Left lung (tissue), 10 donors: ENCODE data around the gene PRDM8. TPM values are rescaled to one million over a fixed set of nuclear protein-coding genes. Genes with fewer than 3 reads are reported as not detected.
"Not testable (repeated sequence)": the region's sequence is repeated elsewhere in the genome, so short reads cannot be mapped to it uniquely, and the experiment has no call there.

Experiments used
- ATAC-seq: fragments of 200-7000 bp; cut with Tn5 transposase; one replicate; pipeline ENCODE4 v1.9.1; 2020; ENCODE audit warnings: moderate library complexity
- DNase-seq, 4 donors: peaks; one replicate each; pipeline ENCODE4 v3.0.0-alpha.2; 2013 to 2020
- H3K27ac ChIP-seq, 2 donors: fragments of 200-600 bp; sonication (generic) in 1 of 2; one replicate each; pipeline versions ENCODE4 v1.5.0 to v1.8.0; 2020 to 2021
- H3K27me3 ChIP-seq, 2 donors: fragments of 200-600 bp; sonication (generic) in 1 of 2; one replicate each; pipeline versions ENCODE4 v1.5.0 to v1.8.0; 2020 to 2021
- H3K36me3 ChIP-seq, 2 donors: fragments of 200-600 bp; sonication (generic) in 1 of 2; one replicate each; pipeline versions ENCODE4 v1.5.0 to v1.8.0; 2020 to 2021
- H3K4me1 ChIP-seq, 2 donors: fragments of 200-600 bp; one replicate each; pipeline ENCODE4 v1.8.0; 2021
- H3K4me3 ChIP-seq, 2 donors: fragments of 200-600 bp; sonication (generic) in 1 of 2; one replicate each; pipeline versions ENCODE4 v1.5.0 to v1.8.0; 2020 to 2021; ENCODE audit warnings: mild to moderate bottlenecking in 1 of 2
- H3K9me3 ChIP-seq, 2 donors: fragments of 200-600 bp; sonication (generic) in 1 of 2; one replicate each; pipeline versions ENCODE4 v1.5.0 to v1.8.0; 2020 to 2021
- CTCF ChIP-seq, 2 donors: fragments of 200-600 bp; sonication (generic) in 1 of 2; IDR thresholded peaks; one replicate each; pipeline versions ENCODE4 v1.5.0 to v1.8.0; 2021; ENCODE audit warnings: antibody characterized with exemption in 2 of 2
- intact Hi-C, 2 donors: fragments of 100-400 bp; cut with DNase I; formaldehyde crosslinking; loops; one replicate each; pipeline versions ENCODE4 v1.11.2 to v1.14.2; 2022
- polyA plus RNA-seq, 6 donors: library from polyadenylated mRNA; unstranded; fragments of 120-200 nt; gene quantifications; one replicate each; pipeline ENCODE4 v1.2.1, GENCODE V29; 2013; ENCODE audit not compliant: insufficient read length in 6 of 6
- total RNA-seq, 2 donors: library from RNA; stranded (reverse); fragmentation: NEBNext Ultra II Directional; extraction: Animal tissue kit (Norgen Biotek cat#: 25700); gene quantifications; one replicate each; pipeline ENCODE4 v1.2.1, GENCODE V29; 2021
- donor health status: DM: no; HTN: yes; CAD: no.
- donor health status: DM: no; HTN: no; CAD: no.

Gene PRDM8
- total and polyA plus RNA-seq, 8 donors = 0.41 to 1.9 (median 1.2) TPM

GRCh38 chr4:80173841-80174240 is 23.5 kb upstream of the PRDM8 start:
- Histone ChIP-seq H3K36me3 (no peaks in the 10 kb centered on the region), H3K4me3 (no peak overlapping the region), H3K27me3 (no peaks in the 10 kb centered on the region), H3K27ac (no peak overlapping the region), H3K4me1 (no peaks in the 10 kb centered on the region), H3K9me3 (peaks cover 0 to 4% of the 10 kb centered on the region in 2 donors)
- TF ChIP-seq CTCF (IDR thresholded peaks at IDR 0.05) = no peak
- intact Hi-C loops = no loop called here
- DNase-seq (no peak), ATAC-seq (no peak)

DNA sequence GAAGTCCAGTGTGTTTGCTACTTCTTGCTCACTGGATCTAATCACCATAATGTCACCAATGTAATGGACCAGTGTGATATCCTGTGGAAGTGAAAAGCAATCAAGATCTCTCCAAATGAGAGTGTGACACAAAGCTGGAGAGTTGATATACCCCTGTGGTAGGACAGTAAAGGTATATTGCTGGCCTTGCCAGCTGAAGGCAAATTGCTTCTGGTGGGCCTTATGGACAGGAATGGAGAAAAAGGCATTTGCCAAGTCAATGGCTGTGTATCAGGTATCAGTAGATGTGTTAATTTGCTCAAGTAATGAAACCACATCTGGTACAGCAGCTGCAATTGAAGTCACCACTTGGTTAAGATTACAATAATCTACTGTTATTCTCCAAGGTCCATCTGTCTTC is 19.5 kb upstream of the PRDM8 start:
- H3K36me3 ChIP-seq, DNase-seq, H3K4me3 ChIP-seq, H3K27ac ChIP-seq, H3K27me3 ChIP-seq, ATAC-seq, H3K4me1 ChIP-seq, intact Hi-C loops: not testable (repeated sequence)
- H3K9me3 ChIP-seq = peaks cover 0 to 15% of the 10 kb centered on the region in 2 donors

DNA sequence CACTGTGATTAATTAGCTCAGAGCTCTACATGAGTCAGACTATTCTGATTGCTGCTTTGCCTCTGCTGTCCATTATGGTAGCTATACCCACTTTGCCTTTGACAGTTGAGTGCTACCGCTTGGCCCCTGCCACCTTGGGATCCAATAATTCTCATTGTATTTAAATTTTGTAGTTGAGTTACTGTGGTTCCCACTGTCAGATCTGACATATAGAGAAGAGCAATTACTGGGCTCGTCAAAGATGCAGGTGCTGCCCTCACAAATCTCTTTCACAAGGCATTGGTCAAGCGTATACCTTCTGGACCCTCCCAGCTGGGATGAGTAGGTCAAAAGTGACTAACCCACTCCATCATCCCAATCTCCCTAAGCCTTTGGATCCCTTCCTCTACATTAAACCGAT is 18.3 kb upstream of the PRDM8 start:
- H3K36me3 ChIP-seq = no peaks in the 10 kb centered on the region
- TF ChIP-seq CTCF (IDR thresholded peaks at IDR 0.05) = no peak
- peaks cover 0 to 12% of the 10 kb centered on the region in 2 donors for H3K4me1 ChIP-seq
- peaks cover 0 to 15% of the 10 kb centered on the region in 2 donors for H3K9me3 ChIP-seq
- ATAC-seq = no peak
- H3K27me3 ChIP-seq = peaks cover 0 to 18% of the 10 kb centered on the region in 2 donors
- no peak overlapping the region for H3K27ac ChIP-seq
- H3K4me3 ChIP-seq = no peak overlapping the region
- intact Hi-C loops = no loop called here
- DNase-seq = no peak

GRCh38 chr4:80179637-80180161 is 17.6 kb upstream of the PRDM8 start:
- Histone ChIP-seq H3K36me3 (no peaks in the 10 kb centered on the region), H3K9me3 (peaks cover 0 to 15% of the 10 kb centered on the region in 2 donors), H3K27me3 (peaks cover 0 to 25% of the 10 kb centered on the region in 2 donors), H3K4me1 (peaks cover 4 to 19% of the 10 kb centered on the region in 2 donors), H3K4me3 (no peak overlapping the region), H3K27ac (no peak overlapping the region)
- ATAC-seq (no peak), DNase-seq (no peak)
- intact Hi-C loops = no loop called here
- no peak for TF ChIP-seq CTCF (IDR thresholded peaks at IDR 0.05)

DNA sequence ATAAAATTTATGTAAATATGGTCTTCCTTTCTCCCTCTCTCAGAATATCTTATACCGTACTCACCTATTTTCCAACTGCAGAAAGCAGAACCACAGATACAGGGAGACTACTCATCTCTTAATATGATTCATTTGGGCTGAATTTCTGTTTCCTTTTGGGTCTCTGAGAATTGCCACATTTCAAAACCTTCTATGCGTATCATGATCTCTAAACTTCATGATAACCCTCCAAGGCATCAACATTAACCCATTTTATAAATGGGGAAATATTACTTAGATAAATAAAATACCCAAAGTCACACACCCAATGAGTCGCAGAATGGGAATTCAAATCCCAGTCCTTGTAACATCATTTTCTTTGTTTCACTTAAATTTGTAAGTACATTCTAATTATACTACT is 16.6 kb upstream of the PRDM8 start:
- Histone ChIP-seq H3K4me1 (peaks cover 12 to 29% of the 10 kb centered on the region in 2 donors), H3K36me3 (no peaks in the 10 kb centered on the region), H3K4me3 (no peak overlapping the region), H3K27me3 (peaks cover 9 to 35% of the 10 kb centered on the region in 2 donors), H3K9me3 (peaks cover 0 to 15% of the 10 kb centered on the region in 2 donors), H3K27ac (no peak overlapping the region)
- intact Hi-C loops = no loop called here
- TF ChIP-seq CTCF (IDR thresholded peaks at IDR 0.05) = no peak
- ATAC-seq = no peak
- DNase-seq = no peak
